GM18870 (cell line): ENCODE results near the gene GOLPH3L.
A peak's percentile ranks its signal among the peaks of the same experiment; 100 is the strongest.
"Not testable (repeated sequence)": the region's sequence is repeated elsewhere in the genome, so short reads cannot be mapped to it uniquely, and the experiment has no call there.

ENCODE experiments used
- ATAC-seq: cut with Tn5 transposase; IDR thresholded peaks from one replicate; pipeline ENCODE4 v1.9.1; 2021; ENCODE audit warnings: moderate library complexity; ENCODE audit not compliant: unreplicated experiment

The GOLPH3L gene

DNA sequence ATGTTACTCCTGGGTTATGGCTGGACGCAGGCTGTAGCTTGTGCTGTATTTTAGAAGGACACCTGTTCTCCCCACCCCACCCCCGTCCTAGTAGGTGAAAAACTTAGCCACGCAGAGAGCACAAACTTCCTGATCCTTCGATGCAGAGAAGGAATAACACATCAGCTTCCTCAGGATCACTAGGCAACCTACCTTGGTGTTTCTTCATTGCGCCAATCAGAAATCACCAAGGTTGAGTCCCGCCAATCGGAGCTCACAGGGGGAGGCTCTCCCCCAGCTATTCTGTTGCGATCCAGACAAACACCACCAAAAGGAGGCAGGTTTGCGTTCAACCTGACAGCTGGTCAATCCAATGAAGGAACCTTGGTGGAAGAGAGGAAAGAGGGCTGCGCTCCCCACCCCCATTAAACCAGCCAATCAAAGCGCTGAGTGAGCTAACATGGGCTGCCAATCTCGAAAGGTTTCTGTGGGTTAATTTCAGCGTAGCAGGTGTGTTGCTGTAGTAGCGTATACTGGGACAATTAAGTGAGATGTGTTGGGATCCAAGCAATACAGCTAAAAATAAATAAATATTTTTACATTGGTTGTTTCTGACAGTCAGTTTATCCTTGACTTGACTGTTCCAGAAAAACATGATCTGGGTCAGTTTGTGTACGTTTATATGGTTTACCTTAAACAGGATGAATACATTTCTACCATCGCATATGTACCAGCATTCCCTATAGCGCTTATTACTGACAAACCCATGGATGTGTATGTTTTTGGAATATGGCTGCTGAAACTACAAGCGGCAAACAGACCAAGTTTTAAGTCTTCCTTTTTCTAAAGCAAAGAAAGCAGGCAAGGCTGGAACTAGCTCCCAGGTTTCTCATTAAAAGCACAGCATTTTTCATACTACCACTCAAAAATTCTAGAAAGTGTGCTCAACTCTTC is at the start of gene GOLPH3L:
Gene GOLPH3L (minus strand): TSS at position 160 of the 933 bp plus-strand sequence. CDS start 2,316 bp downstream, outside the sequence.
- ATAC-seq = peak; percentile 98

GRCh38 chr1:150730130-150730721 is 33.3 kb upstream of the GOLPH3L start:
- ATAC-seq = no peak

DNA sequence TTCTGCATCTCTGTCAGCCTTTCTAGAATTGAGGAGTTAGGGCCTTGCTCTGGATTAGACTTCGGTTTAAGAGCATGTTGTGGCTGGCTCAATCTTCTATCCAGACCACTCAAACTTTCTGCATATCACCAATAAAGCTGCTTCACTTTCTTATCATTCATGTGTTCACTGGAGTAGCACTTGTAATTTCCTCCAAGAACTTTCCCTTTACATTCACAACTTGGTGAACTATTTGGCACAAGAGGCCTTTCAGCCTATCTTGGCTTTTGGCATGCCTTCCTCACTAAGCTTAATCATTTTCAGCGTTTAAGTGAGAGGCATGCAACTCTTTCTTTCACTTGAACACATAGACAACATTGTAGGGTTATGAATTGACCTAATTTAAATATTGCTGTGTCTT is 27.4 kb upstream of the GOLPH3L start:
- no peak for ATAC-seq

GRCh38 chr1:150720703-150721102 is 23.7 kb upstream of the GOLPH3L start, which contains the start of gene HORMAD1:
Gene HORMAD1, minus strand, starts transcription at chr1:150720895. Its CDS starts 1,390 bp downstream, at chr1:150719505.
- ATAC-seq = no peak

GRCh38 chr1:150720098-150720497 is 23.1 kb upstream of the GOLPH3L start:
- ATAC-seq = no peak

- ATAC-seq = no peak
Observed at GRCh38 chr1:150718225-150718891, 21.4 kb upstream of the GOLPH3L start.

- ATAC-seq = not testable (repeated sequence)
Observed at GRCh38 chr1:150709031-150709430, 12.1 kb upstream of the GOLPH3L start.

DNA sequence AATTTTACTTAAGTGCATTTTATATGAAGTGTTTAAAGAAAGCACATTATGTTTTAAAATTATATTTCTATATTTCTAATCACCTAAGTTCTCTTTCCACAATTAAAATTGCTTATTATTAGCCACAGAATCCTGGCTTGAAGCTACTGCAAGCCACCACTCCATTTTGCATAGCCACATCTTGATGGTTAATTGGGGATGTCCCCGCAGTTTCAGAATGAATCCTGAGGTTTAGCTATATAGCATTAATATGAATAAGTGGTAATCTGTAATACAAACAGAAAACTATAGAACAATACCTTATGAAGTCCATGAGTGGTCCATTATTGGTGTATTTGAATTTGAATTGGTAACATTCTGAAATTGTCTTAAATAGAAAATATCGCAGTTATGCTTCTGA is 11.6 kb upstream of the GOLPH3L start:
- no peak for ATAC-seq

DNA sequence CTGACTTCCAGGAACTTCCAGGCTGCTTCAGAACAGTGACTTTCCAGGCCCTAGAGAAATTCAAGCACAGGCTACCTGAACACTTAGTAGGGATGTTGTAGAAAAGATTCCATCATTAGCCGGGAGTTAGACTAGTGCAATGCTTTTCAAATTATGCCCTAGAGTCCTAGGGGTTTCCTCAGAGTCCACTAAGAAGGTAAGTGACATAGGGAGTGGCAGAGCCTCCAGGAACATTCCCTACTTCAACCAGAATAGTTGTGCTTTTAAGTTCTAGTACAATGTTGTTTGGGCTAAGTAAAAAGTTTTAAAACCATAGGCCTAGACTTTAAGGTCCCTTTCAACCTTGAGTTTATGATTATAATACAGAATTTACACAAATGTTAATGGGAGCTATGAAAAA is 9.1 kb upstream of the GOLPH3L start:
- ATAC-seq = no peak

GRCh38 chr1:150703427-150703826 is 6.5 kb upstream of the GOLPH3L start:
- ATAC-seq = no peak

DNA sequence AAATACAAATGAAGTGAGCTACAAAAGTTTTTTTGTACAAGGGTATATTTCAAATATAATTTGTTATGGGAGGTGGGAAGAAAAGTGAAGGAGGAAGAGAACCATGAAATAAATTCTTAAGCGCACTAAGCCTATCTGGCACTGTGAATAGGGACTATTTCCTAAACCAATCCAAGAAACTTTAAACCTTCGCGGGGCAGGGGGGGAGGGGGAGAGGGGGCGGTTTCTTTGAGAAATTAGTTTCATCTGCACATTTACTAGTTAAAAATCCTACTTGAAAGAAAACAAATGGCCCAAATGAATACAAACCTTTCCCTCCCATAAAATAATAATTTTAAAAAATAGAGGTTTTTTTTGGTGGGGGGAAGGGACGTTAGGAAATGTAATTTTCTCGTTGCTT is 364 bp downstream of the GOLPH3L start:
- no peak for ATAC-seq

DNA sequence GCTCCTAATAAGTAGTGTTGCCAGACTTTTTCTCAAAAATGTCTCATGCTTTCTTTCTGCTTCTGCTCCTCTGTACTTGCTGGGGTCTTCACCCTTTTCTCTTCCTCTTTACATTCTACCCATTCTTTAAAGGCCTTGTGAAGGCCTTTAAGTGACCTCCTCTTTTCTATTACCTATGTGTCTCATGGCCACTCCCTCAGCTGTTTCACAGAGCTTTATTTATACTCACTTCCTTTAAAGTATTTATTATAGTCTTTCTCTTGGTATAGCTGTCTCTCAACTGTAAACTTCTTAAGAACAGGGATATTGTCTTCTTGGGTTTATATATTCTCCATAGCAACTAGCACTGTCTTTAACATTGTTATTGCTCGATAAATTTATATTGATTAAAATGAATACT is 792 bp downstream of the GOLPH3L start:
- no peak for ATAC-seq

GRCh38 chr1:150695561-150695960 is 1.4 kb downstream of the GOLPH3L start:
- ATAC-seq = no peak

GRCh38 chr1:150692720-150693119 is 4.2 kb downstream of the GOLPH3L start:
- no peak for ATAC-seq

- ATAC-seq = no peak
Observed at GRCh38 chr1:150688763-150689162, 8.2 kb downstream of the GOLPH3L start.

DNA sequence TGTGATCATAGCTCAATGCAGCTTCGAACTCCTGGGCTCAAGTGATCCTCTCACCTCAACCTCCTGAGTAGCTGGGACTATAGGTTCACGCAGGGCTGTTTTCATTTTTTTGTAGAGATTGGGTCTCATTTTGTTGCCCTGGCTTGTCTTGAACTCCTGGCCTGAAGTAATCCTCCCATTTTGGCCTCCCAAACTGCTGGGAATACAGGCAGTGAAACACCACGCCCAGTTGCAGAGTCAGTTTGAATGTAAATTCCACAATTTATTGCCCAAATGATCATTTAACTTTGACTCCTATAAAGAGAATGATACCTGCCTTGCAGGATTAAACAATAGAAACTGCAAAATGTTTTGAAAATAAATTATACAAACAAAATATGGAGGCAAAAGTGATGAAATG is 10.7 kb downstream of the GOLPH3L start:
- ATAC-seq = no peak

DNA sequence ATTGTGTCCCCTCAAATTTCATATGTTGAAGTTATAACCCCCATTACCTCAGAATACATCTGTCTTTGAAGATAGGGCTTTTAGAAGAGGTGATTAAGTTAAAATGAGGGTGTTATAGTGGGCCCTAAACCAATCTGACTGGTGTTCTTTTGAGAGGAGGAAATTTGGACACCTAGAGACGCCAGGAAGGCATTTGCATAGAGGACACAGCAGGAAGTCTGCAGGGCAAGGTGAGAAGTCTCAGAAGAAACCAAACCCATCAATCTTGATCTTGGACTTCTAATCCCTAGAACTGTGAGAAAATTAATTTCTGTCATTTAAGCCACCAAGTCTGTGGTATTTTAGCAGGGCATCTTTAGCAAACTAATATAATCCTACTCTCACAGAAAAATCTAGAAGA is 13.0 kb downstream of the GOLPH3L start:
- no peak for ATAC-seq

DNA sequence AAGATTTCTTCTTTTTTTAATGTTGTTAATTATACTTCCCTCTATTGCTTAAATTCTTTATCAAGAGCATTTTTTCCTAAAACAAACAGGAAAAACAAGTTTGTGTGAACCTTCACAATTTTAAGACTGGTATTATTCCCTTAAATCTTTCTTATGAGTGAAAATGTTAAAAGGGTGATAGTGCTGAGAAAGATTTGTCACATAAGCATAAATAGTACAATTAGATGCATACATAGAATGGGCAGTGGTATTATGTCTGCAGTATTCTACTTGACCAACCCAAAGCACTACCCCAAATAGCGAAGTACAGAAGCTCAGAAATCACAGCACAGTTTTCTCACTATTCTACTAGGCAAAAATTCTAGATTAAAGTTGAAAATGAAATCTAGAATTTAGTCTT is 18.0 kb downstream of the GOLPH3L start:
- no peak for ATAC-seq

DNA sequence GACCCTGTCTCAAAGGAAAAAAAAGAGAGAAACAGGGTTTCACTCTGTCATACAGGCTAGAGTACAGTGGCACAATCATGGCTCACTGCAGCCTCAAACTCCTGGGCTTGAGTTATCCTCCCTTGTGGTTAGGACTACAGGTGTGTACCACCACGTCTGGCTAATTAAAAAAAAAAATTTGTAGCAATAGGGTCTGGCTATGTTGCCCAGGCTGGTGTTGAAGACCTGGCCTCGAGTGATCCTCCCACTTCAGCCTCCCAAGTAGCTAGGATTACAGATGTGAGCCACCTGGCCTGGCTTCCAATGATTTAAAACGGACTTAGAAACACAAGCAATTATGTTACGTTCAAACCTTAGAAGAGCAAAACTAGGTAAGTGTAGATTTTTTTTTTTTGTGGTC is 22.1 kb downstream of the GOLPH3L start:
- ATAC-seq = no peak

DNA sequence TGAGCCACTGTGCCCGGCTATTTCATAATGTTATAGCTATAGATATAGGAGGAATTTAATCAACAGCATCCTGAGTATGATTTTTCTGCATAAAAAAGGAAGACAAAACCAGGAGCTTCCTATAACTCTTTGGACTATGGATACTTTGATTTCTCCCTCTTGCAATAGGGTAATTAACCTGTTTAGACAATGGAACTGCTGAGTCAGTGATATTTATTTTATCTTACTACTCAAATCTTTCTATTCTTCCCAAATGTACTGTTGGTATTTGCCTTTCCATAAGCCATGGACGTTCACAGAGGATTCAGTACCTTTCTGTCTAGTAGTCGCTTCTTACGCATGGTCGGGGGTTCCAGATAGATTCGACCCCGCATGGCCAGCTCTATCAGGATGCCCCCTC is 33.6 kb downstream of the GOLPH3L start:
- no peak for ATAC-seq

GRCh38 chr1:150662811-150663210 is 34.1 kb downstream of the GOLPH3L start:
- ATAC-seq = no peak

DNA sequence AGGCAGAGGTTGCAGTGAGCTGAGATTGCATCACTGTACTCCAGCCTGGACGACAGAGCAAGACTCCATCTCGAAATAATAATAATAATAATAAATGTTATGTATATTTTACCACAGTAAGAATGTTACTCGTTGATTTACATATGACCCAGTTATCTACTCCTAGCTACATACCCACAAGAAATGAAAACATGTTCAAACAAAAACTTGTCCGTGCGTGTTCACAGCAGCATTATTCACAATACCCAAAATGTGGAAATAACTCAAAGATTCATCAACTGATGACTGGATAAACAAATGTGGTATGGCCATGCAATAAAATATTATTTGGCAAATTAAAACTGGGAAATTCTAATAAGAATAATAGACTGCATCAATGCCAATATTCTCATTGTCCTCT is 35.8 kb downstream of the GOLPH3L start:
- no peak for ATAC-seq
